ENCODE measurements around the gene MCF2L. TPM values are rescaled to one million over a fixed set of nuclear protein-coding genes. Genes with fewer than 3 reads are reported as not detected.

Gene MCF2L
- total RNA-seq, 2 donors from 2014 or later, result 47.6 to 64.7 TPM

- no peaks in the 10 kb centered on the region for H3K36me3 ChIP-seq
- H3K27ac ChIP-seq, result no peak overlapping the region
- no peak overlapping the region for H3K4me3 ChIP-seq
- no peaks in the 10 kb centered on the region for H3K27me3 ChIP-seq (replicated peaks; ENCODE audit: insufficient read depth)
- 77% methylated on average over 8 of the region's 8 CpGs for whole genome bisulfite sequencing
- no peaks in the 10 kb centered on the region for H3K4me1 ChIP-seq (replicated peaks)
- DNase-seq (ENCODE audit: low spot score), result no peak
- TF ChIP-seq CTCF (IDR thresholded peaks at IDR 0.05), result no peak
- no peak for TF ChIP-seq POLR2A (IDR thresholded peaks at IDR 0.05)
- no peak for TF ChIP-seq POLR2AphosphoS5 (IDR thresholded peaks at IDR 0.05)
- intact Hi-C loops (cut with DNase I), result no loop called here
- no peaks in the 10 kb centered on the region for H3K9me3 ChIP-seq
These were observed 81.0 kb downstream of the MCF2L start for GRCh38 chr13:113049981-113050380.

GRCh38 chr13:113050734-113051431 is 81.9 kb downstream of the MCF2L start:
- H3K27me3 ChIP-seq (replicated peaks; ENCODE audit: insufficient read depth), result no peaks in the 10 kb centered on the region
- WGBS, result 66% methylated on average over 32 of the region's 48 CpGs
- no peak overlapping the region for H3K4me3 ChIP-seq
- no peaks in the 10 kb centered on the region for H3K36me3 ChIP-seq
- no peak for DNase-seq (ENCODE audit: low spot score)
- no peak overlapping the region for H3K27ac ChIP-seq
- intact Hi-C loops (cut with DNase I), result no loop called here
- TF ChIP-seq POLR2A (IDR thresholded peaks at IDR 0.05) (no peak), CTCF (IDR thresholded peaks at IDR 0.05) (no peak), POLR2AphosphoS5 (IDR thresholded peaks at IDR 0.05) (no peak)
- H3K9me3 ChIP-seq, result no peaks in the 10 kb centered on the region
- H3K4me1 ChIP-seq (replicated peaks), result no peaks in the 10 kb centered on the region

- Histone ChIP-seq H3K4me3 (no peak overlapping the region), H3K4me1 (replicated peaks) (no peaks in the 10 kb centered on the region), H3K27ac (no peak overlapping the region), H3K9me3 (no peaks in the 10 kb centered on the region), H3K36me3 (no peaks in the 10 kb centered on the region), H3K27me3 (replicated peaks; ENCODE audit: insufficient read depth) (no peaks in the 10 kb centered on the region)
- intact Hi-C loops (cut with DNase I), result no loop called here
- 87% methylated on average over 14 of the region's 14 CpGs for WGBS
- no peak for DNase-seq (ENCODE audit: low spot score)
- no peak for TF ChIP-seq CTCF (IDR thresholded peaks at IDR 0.05)
- no peak for TF ChIP-seq POLR2AphosphoS5 (IDR thresholded peaks at IDR 0.05)
- TF ChIP-seq POLR2A (IDR thresholded peaks at IDR 0.05), result no peak
These were observed 82.6 kb downstream of the MCF2L start for GRCh38 chr13:113051641-113052040.

GRCh38 chr13:113052206-113052605 is 83.2 kb downstream of the MCF2L start:
- WGBS, result 84% methylated on average over 16 of the region's 16 CpGs
- no peaks in the 10 kb centered on the region for H3K27me3 ChIP-seq (replicated peaks; ENCODE audit: insufficient read depth)
- no peaks in the 10 kb centered on the region for H3K9me3 ChIP-seq
- H3K4me1 ChIP-seq (replicated peaks), result no peaks in the 10 kb centered on the region
- H3K4me3 ChIP-seq, result no peak overlapping the region
- TF ChIP-seq POLR2AphosphoS5 (IDR thresholded peaks at IDR 0.05), result no peak
- TF ChIP-seq CTCF (IDR thresholded peaks at IDR 0.05), result no peak
- no peak for TF ChIP-seq POLR2A (IDR thresholded peaks at IDR 0.05)
- intact Hi-C loops (cut with DNase I), result no loop called here
- no peak overlapping the region for H3K27ac ChIP-seq
- DNase-seq (ENCODE audit: low spot score), result no peak
- no peaks in the 10 kb centered on the region for H3K36me3 ChIP-seq

GRCh38 chr13:113052971-113053370 is 84.0 kb downstream of the MCF2L start:
- DNase-seq (ENCODE audit: low spot score), result no peak
- no peaks in the 10 kb centered on the region for H3K27me3 ChIP-seq (replicated peaks; ENCODE audit: insufficient read depth)
- TF ChIP-seq CTCF (IDR thresholded peaks at IDR 0.05), result no peak
- no peak for TF ChIP-seq POLR2A (IDR thresholded peaks at IDR 0.05)
- no peak for TF ChIP-seq POLR2AphosphoS5 (IDR thresholded peaks at IDR 0.05)
- intact Hi-C loops (cut with DNase I), result no loop called here
- no peak overlapping the region for H3K4me3 ChIP-seq
- whole genome bisulfite sequencing, result 85% methylated on average over 13 of the region's 13 CpGs
- H3K4me1 ChIP-seq (replicated peaks), result no peaks in the 10 kb centered on the region
- H3K9me3 ChIP-seq, result no peaks in the 10 kb centered on the region
- H3K27ac ChIP-seq, result no peak overlapping the region
- H3K36me3 ChIP-seq, result no peaks in the 10 kb centered on the region
